ENCODE results near the gene APOBEC2.

DNA sequence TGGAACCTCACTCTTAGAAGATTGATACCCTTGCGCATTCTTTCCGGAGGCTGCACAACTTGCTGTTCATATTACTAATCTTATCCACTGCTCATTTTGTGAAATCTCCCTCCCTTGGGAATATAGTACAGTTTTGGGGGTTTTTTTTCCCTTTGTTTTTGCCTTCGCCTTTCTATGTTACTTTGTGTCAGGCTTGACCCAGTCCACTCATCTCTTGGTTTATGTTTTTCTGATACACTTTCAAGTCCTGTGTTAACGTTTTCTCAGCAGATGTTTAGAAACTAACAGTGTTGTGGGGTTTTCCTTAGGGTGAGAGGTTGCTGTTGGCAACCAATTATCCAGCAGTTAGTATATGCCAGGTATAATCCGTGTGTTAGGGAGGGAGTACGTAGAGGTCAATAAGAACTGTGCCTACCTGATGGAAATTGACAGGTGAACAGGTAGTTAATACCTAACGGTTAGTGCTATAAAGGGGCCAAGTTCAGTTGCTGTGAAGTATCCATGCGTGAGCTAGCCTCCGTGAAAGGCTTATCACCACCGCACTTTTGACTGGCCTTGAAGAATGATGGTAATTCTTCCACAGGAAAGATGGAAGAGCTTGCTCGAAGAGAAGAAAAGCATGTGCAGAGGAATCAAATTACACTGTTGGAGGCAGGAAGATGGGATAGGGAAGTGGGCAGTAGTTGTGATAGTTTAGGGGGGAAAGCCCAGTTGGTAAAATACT is 21.1 kb downstream of the APOBEC2 start:
- TF ChIP-seq, protein P1, sequence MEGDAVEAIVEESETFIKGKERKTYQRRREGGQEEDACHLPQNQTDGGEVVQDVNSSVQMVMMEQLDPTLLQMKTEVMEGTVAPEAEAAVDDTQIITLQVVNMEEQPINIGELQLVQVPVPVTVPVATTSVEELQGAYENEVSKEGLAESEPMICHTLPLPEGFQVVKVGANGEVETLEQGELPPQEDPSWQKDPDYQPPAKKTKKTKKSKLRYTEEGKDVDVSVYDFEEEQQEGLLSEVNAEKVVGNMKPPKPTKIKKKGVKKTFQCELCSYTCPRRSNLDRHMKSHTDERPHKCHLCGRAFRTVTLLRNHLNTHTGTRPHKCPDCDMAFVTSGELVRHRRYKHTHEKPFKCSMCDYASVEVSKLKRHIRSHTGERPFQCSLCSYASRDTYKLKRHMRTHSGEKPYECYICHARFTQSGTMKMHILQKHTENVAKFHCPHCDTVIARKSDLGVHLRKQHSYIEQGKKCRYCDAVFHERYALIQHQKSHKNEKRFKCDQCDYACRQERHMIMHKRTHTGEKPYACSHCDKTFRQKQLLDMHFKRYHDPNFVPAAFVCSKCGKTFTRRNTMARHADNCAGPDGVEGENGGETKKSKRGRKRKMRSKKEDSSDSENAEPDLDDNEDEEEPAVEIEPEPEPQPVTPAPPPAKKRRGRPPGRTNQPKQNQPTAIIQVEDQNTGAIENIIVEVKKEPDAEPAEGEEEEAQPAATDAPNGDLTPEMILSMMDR (conservative IDR thresholded peaks at IDR 0.05; ENCODE audit: low read length) = no peak
- TF ChIP-seq EZH2phosphoT487 (IDR thresholded peaks at IDR 0.05; ENCODE audit: borderline replicate concordance, low read depth, low read length) = no peak
